ENCODE measurements around the gene SLC2A3.
"Not testable (repeated sequence)": the region's sequence is repeated elsewhere in the genome, so short reads cannot be mapped to it uniquely, and the experiment has no call there.

Gene SLC2A3

DNA sequence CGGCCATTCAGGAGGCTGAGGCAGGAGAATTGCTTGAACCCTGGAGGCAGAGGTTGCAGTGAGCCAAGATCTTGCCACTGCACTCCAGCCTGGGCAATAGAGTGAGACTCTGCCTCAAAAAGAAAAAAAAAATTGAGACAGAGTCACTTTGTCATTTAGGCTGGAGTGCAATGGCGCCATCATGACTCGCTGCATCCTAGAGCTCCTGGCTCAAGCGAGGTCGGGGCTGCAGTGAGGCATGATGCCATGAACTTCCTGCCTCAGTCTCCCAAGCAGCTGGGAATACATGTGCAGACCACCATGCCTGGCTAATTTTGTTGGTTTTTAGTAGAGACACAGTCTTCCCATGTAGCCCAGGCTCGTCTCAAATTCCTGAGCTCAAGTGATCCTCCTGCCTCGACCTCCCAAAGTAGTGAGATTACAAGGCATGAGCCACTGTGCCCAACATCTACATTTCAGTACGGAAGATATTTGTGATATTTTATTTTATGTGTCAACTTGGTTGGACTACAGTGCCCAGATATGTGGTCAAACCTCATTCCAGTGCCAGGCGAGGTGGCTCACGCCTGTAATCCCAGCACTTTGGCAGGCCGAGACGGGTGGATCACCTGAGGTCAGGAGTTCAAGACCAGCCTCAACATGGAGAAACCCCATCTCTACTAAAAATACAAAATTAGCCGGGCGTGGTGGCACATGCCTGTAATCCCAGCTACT lies 14.4 kb upstream of the SLC2A3 start:
- DNase-seq = not testable (repeated sequence)

DNA sequence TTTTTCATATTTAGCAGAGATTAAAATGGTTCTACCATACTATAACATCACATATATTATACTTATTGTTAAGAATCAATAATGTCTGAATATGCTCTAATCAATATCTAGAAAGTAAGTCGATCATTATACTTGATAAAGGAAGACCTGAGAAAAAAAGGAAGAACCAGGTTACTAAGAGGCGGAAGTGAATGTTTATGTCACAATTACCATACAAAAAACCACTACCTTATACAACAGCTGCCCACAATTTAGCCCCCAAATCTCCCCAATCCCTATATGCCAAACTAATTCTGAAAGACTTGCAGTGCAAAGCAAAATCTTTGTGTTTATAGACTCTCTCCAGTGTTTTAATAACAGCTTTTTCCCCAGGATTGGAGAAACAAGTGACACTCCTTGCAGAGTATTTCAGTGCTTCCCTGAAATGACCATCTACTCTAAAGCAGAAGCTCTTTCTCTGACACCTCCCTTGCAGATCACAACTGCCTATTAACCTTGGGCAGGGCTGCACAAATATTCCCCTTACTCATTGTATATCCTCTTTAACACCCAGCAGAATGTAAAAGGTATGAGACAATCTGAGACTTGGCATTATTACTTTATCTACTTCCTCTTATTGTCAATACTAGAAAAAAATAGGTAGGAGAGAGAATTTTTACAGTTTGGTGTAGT lies 12.7 kb upstream of the SLC2A3 start:
- DNase-seq = no peak

DNA sequence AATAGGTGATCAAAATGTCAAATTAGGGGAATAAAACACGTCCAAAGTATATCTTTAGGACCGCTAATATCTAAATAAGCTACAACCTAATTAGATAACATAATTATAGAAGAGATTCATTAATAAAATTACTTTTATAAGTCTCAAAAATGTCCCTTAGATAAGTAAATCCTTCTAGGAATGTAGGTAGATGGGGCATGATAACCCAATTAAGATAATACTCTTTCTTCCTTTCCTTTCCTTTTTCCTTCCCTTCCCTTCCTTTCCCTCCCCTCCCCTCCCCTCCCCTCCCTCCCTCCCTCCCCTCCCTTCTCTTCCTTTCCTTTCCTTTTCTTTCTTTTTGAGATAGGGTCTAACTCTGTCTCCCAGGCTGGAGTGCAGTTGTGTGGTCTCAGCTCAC lies 11.0 kb upstream of the SLC2A3 start:
- DNase-seq = no peak

DNA sequence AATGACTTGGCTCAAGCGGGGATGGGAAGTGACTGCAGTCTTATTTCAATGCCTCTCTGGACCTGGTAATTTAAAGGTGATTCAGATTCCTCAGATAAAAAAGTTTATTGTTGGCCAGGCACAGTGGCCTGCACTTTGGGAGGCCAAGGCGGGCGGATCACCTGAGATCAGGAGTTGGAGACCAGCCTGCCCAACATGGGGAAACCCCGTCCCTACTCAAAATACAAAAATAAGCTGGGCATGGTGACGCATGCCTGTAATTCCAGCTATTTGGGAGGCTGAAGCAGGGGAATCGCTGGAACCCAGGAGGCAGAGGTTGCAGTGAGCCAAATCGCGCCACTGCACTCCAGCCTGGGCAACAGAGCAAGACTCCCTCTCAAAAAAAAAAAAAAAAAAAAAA lies 8.8 kb upstream of the SLC2A3 start:
- not testable (repeated sequence) for DNase-seq

DNA sequence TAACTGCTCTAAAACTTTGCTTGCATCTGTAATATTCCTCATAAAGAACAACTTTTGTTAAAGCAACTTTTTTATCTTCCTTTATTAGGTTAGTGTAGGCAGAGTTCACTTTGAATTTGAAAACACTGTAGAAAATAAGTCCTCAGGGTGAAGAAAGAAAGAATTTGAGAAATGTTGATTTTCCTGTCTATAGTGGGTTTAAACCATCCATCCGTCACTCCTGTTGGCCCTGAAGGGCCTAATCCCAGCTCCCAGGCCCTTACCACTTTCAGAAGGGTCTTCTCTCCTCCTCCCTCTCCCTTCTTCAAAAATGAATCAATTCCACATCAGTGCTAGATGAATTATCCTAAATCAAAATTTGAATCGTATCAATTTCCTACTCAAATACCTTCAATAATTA lies 4.9 kb upstream of the SLC2A3 start:
- DNase-seq = no peak

DNA sequence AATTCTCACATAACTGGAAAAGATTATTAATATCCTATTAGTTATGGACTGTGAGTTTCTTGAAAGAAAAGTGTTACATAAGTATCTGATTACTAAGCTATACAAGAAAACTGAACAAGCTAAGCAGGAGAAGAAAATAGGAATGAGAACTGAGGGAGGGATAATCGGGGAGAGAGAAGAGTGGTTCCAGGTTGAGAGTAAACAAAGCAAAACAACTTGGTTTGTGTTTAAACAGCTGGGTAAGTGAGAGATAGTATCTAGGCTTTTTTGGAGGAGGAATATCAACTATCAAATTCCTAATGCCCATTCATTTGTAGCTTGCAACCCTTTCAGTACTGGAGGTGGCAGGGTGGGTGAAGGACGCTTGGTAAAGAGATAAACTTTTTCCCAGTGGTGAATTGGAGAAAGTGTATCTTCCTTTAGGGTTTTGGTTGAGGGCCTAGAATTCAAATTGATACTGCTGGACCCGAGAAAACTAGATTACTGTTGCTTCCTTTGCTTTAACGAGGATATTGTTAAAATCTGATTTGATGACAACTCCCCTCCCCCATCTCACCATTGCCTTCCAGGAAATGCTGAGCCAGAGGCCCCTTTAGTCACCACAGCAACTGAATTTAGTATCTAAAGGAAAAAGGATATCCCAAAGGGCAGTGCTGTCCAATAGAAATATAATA lies 2.0 kb upstream of the SLC2A3 start:
- DNase-seq = no peak

DNA sequence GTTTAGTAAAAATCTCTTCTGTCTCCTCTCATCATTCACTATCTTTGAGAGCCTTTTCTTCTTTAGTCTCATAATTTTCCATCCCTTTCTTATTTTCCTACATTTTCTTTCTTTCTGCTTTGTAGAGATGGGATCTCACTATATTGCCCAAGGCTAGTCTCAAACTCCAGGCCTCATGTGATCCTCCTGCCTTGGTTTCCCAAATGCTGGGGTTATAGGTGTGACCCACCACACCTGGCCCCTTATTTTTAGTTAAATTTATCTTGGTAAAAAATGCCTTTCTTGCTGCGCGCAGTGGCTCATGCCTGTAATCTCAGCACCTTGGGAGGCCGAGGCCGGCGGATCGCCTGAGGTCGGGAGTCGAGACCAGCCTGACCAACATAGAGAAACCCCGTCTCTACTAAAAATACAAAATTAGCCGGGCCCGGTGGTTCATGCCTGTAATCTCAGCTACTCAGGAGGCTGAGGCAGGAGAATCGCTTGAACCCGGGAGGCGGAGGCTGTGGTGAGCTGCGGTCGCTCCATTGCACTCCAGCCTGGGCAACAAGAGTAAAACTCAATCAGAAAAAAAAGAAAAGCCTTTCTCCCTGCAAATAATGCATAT lies 996 bp downstream of the SLC2A3 start:
- DNase-seq = no peak

DNA sequence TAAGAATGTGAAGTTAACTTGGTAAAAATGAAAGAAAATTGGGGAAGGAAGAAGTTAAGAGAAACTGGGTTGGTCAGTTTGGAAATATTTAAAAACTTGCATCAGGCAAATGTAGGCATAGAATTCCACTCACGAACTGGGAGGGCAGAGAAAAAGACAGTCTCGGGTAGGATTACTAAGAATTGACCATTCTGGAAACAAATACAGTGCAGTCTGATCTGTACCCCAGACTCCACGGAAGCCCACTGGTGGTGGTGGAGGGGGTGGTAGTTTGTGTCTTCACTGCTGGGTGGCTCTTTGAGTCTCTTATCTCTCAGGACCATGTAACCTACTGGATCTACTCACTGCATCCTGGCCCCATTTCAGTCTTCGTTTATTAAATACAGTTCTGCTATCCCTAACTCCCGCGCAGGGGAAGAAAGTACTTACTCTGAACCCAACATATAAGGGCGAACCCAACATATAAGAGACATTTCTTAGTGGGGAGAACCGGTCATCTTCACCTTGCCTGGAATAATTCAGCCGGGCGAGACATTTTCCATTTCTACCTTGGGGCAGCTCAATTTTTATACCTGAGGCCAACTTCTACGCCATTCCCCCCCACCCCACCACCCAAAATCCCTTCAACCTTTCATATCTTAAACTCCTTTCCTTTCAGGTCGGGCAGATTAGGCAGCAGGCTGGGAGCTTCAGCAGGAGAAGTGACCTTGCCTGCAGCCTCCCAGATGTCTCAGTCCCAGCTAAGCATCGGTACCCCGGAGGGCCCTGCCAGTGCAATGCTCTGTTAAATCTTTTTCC lies 1.7 kb downstream of the SLC2A3 start:
- no peak for DNase-seq

DNA sequence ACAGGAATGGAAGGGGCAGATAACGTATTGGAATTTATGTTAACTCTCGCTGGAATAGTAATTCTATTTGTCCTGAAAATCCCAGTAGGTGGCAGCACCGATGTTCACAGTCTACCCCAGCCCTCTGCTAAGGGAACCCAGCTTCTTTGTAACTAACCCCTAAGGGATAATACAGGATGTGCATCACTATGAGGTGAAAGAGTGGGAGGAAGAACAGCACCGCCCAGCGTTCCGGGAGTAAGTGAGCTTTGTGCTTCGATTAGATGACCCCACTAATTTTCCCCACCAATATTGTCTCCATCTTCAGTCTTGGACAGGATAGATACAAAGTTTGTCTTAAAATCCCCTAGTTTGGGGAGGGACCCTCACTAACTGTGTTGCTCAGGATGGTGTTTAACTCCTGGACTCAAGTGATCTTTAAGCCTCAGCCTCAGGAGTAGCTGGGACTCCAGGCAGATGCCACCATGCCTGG lies 2.7 kb downstream of the SLC2A3 start:
- peak in 1 of 2 experiments; percentile 43 for DNase-seq

DNA sequence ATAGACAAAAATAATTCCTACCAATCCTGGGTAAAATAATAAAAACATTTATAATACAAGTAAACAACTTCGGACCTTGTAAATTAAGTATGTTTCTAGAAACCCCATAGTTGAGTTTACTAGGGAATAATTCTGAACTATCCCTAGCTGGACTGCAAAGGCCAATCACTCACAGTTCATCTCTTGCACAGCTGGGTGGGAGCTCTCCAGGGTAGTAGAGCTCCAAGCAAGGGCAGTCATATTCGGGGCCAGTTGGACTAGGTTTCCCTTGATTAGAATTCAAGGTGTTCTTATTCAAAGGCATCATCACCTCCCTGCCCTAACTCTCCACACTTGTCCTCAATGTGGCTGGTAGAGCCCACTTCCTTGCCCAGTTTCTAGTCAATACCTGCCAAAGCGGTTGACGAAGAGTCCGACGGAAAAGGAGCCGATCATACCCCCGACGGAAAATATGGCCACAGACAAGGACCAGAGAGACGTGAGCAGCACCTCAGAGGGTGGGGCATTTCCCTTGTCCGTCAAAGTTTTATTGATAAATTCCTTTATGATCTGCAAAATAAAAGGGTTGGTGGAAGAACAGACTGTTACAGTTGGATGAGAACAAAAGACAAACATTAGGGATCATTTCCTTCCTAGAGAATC lies 3.3 kb downstream of the SLC2A3 start:
- not testable (repeated sequence) for DNase-seq

DNA sequence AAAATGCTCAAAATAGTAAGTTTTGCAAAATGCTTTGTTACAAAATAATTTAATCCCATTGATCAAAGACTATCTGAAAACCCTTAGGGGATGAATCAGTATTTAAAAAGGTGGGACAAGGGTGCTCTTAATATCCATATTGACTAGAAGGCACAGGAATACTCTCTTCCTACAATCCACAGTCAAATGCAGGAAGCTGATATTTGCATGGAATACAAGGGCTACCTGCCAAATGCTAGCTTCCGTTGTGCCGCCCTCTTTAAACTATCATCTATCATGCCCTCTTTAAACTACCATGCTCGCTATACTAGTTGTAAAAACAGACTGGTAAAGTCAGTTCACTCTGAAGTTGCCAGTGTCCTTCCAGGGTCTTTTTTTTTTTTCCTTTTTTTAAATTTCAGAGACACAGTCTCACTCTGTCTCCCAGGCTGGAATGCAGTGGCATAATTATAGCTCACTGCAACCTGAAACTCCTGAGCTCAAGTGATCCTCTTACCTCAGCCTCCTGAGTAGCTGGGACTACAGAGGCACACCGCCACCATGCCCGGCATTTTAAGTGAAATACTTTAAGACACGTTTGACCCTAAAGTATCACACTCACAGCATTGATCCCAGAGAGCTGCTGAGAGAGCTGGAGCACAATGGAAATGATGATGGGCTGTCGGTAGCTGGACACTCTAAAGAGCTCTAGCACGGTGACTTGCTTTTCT lies 6.7 kb downstream of the SLC2A3 start:
- DNase-seq = peak in 1 of 2 experiments; percentile 6

DNA sequence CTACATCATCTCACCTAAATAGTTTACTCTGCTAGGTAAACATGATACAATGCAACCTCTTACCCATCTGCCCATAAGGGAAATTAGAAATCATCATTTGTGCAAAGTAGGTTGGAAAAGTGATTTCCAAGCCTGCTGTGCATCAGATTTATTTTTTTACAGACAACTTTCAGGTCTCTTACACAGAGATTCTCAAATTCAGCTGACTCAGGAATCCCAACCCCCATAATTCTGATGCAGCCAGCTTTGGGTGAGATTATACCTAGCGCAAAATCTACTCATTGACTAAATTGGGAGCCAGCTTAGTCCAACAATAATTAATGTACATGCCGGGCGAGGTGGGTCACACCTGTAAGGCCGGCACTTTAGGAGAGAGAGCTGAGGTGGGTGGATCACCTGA lies 8.5 kb downstream of the SLC2A3 start:
- no peak for DNase-seq

DNA sequence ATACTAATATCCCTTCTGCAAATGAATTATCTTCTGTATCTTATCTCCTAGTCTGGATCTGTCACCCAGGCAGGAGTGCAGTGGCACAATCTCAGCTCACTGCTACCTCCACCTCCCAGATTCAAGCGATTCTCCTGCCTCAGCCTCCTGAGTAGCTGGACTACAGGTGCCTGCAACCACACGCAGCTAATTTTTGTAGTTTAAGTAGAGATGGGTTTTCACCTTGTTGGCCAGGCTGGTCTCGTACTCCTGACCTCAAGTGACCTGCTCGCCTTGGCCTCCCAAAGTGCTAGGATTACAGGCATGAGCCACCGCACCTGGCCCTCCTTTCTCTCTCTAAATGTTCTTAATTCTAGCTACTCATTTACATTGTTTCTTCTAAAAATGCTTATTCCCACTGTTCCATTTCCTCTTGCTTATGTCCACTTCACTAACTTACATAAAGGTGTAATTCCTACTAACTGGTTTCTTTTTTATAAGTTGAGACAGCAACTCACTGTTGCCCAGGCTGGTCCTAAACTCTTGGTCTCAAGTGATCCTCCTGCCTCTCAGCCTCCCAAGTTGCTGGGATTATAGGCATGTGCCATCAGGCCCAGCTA lies 9.8 kb downstream of the SLC2A3 start:
- not testable (repeated sequence) for DNase-seq

DNA sequence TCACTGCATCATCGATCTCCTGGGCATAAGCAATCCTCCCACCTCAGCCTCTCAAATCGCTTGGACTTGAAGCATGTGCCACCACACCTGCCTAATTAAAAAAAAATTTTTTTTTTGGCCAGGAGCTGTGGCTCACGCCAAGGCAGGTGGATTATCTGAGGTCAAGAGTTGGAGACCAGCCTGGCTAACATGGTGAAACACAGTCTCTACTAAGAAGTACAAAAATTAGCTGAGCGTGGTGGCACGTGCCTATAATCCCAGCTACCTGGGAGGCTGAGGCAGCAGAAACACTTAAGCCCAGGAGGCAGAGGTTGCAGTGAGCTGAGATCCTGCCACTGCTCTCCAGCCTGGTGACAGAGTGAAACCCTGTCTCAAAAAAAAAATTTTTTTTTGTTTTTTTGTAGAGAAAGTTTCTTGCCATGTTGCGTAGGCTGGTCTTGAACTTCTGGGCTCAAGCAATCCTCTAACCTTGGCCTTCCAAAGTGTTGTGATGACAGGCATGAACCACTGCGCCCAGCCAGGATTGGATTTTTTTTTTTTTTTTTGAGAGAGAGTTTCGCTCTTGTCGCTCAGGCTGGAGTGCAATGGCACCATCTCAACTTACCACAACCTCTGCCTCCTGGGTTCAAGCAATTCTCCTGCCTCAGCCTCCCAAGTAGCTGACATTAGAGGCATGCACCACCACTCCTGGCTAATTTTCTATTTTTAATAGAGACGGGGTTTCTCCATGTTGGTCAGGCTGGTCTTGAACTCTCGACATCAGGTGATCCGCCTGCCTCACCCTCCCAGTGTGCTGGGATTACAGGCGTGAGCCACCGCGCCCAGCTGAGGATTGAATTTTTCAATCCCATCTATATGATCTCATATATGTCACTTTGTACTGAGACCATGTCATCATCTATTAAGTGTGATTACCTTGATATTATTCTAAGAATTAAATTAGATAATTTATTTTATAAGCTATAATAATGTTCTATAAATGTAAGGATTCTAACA lies 12.4 kb downstream of the SLC2A3 start:
- DNase-seq = no peak

DNA sequence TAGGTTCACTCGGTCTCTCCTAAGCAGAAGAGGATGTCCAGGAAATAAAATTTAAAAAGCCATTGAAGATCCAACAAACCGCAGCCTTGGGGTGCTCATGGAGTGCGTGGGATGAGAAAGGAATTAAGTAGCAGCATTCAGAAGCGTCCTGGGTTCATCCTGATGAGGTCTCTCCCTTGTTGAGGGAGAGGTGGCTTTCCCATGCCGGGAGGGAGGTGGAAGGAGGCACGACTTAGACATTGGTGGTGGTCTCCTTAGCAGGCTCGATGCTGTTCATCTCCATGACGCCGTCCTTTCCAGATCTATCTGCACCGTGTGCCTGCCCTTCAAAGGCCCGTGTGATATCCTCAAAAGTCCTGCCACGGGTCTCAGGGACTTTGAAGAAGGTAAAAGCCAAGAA lies 14.8 kb downstream of the SLC2A3 start:
- DNase-seq = not testable (repeated sequence)

DNA sequence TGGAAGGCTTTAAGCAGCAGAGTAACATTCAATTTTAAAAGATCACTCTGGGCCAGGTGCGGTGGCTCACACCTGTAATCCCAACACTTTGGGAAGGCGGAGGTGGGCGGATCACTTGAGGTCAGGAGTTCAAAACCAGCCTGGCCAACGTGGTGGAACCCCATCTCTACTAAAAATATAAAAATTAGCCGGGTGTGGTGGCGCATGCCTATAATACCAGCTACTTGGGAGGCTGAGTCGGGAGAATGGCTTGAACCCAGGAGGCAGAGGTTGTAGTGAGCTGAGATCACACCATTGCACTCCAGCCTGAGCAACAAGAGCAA lies 17.8 kb downstream of the SLC2A3 start:
- not testable (repeated sequence) for DNase-seq

DNA sequence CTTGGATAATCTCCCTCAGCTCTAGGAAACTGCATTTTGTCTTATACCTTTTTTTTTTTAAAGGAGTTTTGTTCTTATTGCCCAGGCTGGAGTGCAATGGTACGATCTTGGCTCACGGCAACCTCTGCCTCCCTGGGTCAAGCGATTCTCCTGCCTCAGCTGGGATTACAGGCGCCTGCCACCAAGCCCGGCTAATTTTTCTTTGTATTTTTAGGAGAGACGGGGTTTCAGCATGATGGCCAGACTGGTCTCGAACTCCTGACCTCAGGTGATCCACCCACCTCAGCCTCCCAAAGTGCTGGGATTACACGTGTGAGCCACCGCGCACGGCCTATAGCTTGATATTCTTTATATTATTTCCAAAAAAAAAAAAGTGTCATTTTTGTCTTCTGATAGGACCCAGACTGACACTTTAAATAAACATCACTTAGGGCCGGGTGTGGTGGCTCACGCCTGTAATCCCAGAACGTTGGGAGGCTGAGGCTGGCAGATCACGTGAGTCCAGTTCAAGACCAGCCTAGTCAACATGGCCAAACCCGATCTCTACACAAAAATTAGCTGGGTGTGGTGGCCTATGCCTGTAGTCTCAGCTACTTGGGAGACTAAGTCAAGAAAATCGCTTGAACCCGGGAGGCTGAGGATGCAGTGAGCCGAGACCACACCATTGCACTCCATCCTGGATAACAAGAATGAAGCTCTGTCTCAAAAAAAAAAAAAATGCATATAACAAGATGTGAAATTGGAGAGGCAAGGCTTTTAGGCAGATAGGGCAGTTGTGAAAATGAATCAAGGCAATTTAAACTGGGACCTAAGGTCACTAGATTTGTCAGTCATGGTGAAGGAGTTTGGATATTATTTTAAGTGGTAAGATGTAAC lies 18.4 kb downstream of the SLC2A3 start:
- DNase-seq = no peak

DNA sequence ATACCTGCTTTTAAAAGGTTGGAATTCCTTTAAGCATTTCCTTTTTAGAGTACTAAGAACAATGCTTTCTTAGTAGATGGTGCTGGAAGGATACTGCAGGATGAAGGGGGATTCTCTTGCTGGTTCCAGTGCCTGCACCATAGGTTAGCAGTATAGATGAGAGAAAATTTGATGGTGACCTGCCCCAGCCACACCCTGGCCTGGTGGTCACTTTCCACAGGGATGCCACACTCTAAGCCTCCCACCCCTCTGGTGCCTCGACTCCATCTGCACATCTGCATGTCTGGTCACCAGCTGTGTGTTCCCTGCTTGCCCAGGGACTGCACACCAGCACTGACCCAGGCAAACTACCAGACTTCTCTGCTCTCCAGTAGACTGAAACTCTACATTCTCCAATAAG lies 19.1 kb downstream of the SLC2A3 start:
- no peak for DNase-seq
